ENCODE data around the gene PLK5.

The PLK5 gene

GRCh38 chr19:1549332-1549945 lies 25.6 kb downstream of the PLK5 start:
- no peak overlapping the region for H3K27ac ChIP-seq (ENCODE audit: low read length)
- H3K9ac ChIP-seq (ENCODE audit: low read length in 2 of 2): no peak overlapping the region

DNA sequence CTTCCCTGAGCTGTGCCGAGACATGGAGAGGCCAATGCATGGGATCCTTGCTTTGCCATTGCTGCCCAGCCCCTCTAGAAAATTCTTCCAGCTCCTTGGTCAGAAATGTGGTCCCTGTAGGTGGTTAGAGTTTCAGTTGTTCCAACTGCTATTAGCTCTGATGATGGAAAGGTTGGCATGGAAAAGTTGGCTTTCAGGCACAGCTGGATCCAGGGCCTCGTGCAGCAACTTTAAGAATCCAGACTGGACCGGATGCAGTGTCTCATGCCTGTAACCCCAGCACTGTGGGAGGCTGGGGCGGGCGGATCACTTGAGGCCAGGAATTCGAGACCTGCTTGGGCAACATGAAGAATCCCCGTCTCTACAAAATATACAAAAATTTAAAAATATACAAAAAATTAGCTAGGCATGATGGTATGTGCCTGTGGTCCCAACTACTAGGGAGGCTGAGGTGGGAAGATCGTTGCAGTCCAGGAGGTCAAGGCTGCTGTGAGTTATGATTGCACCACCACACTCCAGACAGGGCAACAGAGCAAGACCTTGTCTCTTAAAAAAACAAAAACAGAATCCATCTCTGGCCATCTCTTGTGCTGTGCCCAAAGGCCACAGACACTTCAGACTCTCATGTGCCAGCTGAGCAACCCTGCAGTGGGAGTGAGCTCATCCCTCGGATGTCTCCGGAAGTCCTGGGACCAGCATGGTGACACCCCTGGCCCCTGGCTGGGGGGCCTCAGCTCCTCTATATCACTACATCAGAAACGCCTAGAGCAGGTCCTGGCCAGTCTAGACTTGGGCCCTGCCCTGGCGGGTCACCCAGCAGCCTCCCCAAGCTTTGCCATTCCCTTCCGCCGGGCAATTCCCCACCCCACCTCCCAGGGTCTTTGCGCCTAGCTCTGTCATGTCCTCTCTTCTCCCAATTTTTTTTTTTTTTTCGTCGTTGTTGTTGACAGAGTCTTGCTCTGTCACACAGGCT lies 27.5 kb downstream of the PLK5 start:
- H3K9ac ChIP-seq (ENCODE audit: low read length in 2 of 2): no peak overlapping the region
- H3K4me3 ChIP-seq (ENCODE audit: low read length in 2 of 2): no peak overlapping the region
- H3K27me3 ChIP-seq (ENCODE audit: control insufficient read depth in 1 of 2, insufficient read depth in 2 of 2, low read length in 2 of 2): no peaks in the 10 kb centered on the region
- no peaks in the 10 kb centered on the region for H3K9me3 ChIP-seq (ENCODE audit: control insufficient read depth in 2 of 2, low read length in 2 of 2)
- no peak overlapping the region for H3K27ac ChIP-seq (ENCODE audit: low read length)
- H3K4me1 ChIP-seq (ENCODE audit: control insufficient read depth, insufficient read depth, low read length): no peaks in the 10 kb centered on the region
- no peaks in the 10 kb centered on the region for H3K36me3 ChIP-seq (ENCODE audit: control insufficient read depth in 2 of 2, insufficient read depth in 2 of 2, low read length in 2 of 2)

More at GRCh38 chr19:1549332-1549945, 25.6 kb downstream of the PLK5 start:
- peaks cover 2% of the 10 kb centered on the region for H3K4me1 ChIP-seq (ENCODE audit: control insufficient read depth, insufficient read depth, low read length)
- H3K4me3 ChIP-seq (ENCODE audit: low read length in 2 of 2): no peak overlapping the region
- H3K36me3 ChIP-seq (ENCODE audit: control insufficient read depth in 2 of 2, insufficient read depth in 2 of 2, low read length in 2 of 2): no peaks in the 10 kb centered on the region
- H3K27me3 ChIP-seq (ENCODE audit: control insufficient read depth in 1 of 2, insufficient read depth in 2 of 2, low read length in 2 of 2): peaks cover 0 to 6% of the 10 kb centered on the region in 2 donors
- no peaks in the 10 kb centered on the region for H3K9me3 ChIP-seq (ENCODE audit: control insufficient read depth in 2 of 2, low read length in 2 of 2)

- Histone ChIP-seq H3K9me3 (ENCODE audit: control insufficient read depth in 2 of 2, low read length in 2 of 2) (no peaks in the 10 kb centered on the region), H3K27me3 (ENCODE audit: control insufficient read depth in 1 of 2, insufficient read depth in 2 of 2, low read length in 2 of 2) (no peaks in the 10 kb centered on the region), H3K4me3 (ENCODE audit: low read length in 2 of 2) (no peak overlapping the region), H3K27ac (ENCODE audit: low read length) (no peak overlapping the region), H3K9ac (ENCODE audit: low read length in 2 of 2) (no peak overlapping the region), H3K4me1 (ENCODE audit: control insufficient read depth, insufficient read depth, low read length) (no peaks in the 10 kb centered on the region), H3K36me3 (ENCODE audit: control insufficient read depth in 2 of 2, insufficient read depth in 2 of 2, low read length in 2 of 2) (no peaks in the 10 kb centered on the region)
Observed at GRCh38 chr19:1553415-1553814, 29.5 kb downstream of the PLK5 start.

DNA sequence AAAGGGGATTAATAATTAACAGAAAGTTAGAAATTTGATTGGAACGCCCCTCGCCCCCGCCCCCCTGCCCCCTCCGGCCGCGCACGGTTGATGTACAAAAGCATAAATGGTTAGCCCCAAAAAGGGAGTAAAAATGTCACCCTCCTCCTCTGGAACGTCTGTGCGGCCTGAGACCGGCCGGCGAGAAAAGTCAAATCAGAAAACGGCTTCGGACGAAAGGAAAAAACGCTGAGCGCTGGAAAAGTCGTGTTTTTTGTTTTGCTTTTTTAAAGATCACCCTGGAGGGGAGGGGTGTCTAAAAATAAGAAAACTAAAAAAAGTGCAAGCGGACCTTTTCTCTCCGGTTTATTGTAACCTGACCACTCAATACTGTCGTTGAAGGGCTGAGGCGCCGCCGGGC lies 31.1 kb downstream of the PLK5 start:
- no peak overlapping the region for H3K4me3 ChIP-seq (ENCODE audit: low read length in 2 of 2)
- no peak overlapping the region for H3K9ac ChIP-seq (ENCODE audit: low read length in 2 of 2)
- no peaks in the 10 kb centered on the region for H3K27me3 ChIP-seq (ENCODE audit: control insufficient read depth in 1 of 2, insufficient read depth in 2 of 2, low read length in 2 of 2)
- no peak overlapping the region for H3K27ac ChIP-seq (ENCODE audit: low read length)
- H3K9me3 ChIP-seq (ENCODE audit: control insufficient read depth in 2 of 2, low read length in 2 of 2): no peaks in the 10 kb centered on the region
- no peaks in the 10 kb centered on the region for H3K36me3 ChIP-seq (ENCODE audit: control insufficient read depth in 2 of 2, insufficient read depth in 2 of 2, low read length in 2 of 2)
- H3K4me1 ChIP-seq (ENCODE audit: control insufficient read depth, insufficient read depth, low read length): no peaks in the 10 kb centered on the region

GRCh38 chr19:1555487-1556389 lies 31.9 kb downstream of the PLK5 start:
- Histone ChIP-seq H3K36me3 (ENCODE audit: control insufficient read depth in 2 of 2, insufficient read depth in 2 of 2, low read length in 2 of 2) (no peaks in the 10 kb centered on the region), H3K27me3 (ENCODE audit: control insufficient read depth in 1 of 2, insufficient read depth in 2 of 2, low read length in 2 of 2) (no peaks in the 10 kb centered on the region), H3K27ac (ENCODE audit: low read length) (no peak overlapping the region), H3K4me1 (ENCODE audit: control insufficient read depth, insufficient read depth, low read length) (no peaks in the 10 kb centered on the region), H3K9ac (ENCODE audit: low read length in 2 of 2) (no peak overlapping the region), H3K9me3 (ENCODE audit: control insufficient read depth in 2 of 2, low read length in 2 of 2) (no peaks in the 10 kb centered on the region), H3K4me3 (ENCODE audit: low read length in 2 of 2) (no peak overlapping the region)

GRCh38 chr19:1556390-1557070 lies 32.7 kb downstream of the PLK5 start:
- H3K27me3 ChIP-seq (ENCODE audit: control insufficient read depth in 1 of 2, insufficient read depth in 2 of 2, low read length in 2 of 2): no peaks in the 10 kb centered on the region
- H3K4me3 ChIP-seq (ENCODE audit: low read length in 2 of 2): no peak overlapping the region
- no peak overlapping the region for H3K9ac ChIP-seq (ENCODE audit: low read length in 2 of 2)
- no peak overlapping the region for H3K27ac ChIP-seq (ENCODE audit: low read length)
- H3K36me3 ChIP-seq (ENCODE audit: control insufficient read depth in 2 of 2, insufficient read depth in 2 of 2, low read length in 2 of 2): no peaks in the 10 kb centered on the region
- H3K9me3 ChIP-seq (ENCODE audit: control insufficient read depth in 2 of 2, low read length in 2 of 2): no peaks in the 10 kb centered on the region
- no peaks in the 10 kb centered on the region for H3K4me1 ChIP-seq (ENCODE audit: control insufficient read depth, insufficient read depth, low read length)

- Histone ChIP-seq H3K27me3 (ENCODE audit: control insufficient read depth in 1 of 2, insufficient read depth in 2 of 2, low read length in 2 of 2) (no peaks in the 10 kb centered on the region), H3K4me1 (ENCODE audit: control insufficient read depth, insufficient read depth, low read length) (no peaks in the 10 kb centered on the region), H3K4me3 (ENCODE audit: low read length in 2 of 2) (no peak overlapping the region), H3K9me3 (ENCODE audit: control insufficient read depth in 2 of 2, low read length in 2 of 2) (no peaks in the 10 kb centered on the region), H3K27ac (ENCODE audit: low read length) (no peak overlapping the region), H3K36me3 (ENCODE audit: control insufficient read depth in 2 of 2, insufficient read depth in 2 of 2, low read length in 2 of 2) (no peaks in the 10 kb centered on the region), H3K9ac (ENCODE audit: low read length in 2 of 2) (no peak overlapping the region)
Observed at GRCh38 chr19:1558552-1558951, 34.7 kb downstream of the PLK5 start.

DNA sequence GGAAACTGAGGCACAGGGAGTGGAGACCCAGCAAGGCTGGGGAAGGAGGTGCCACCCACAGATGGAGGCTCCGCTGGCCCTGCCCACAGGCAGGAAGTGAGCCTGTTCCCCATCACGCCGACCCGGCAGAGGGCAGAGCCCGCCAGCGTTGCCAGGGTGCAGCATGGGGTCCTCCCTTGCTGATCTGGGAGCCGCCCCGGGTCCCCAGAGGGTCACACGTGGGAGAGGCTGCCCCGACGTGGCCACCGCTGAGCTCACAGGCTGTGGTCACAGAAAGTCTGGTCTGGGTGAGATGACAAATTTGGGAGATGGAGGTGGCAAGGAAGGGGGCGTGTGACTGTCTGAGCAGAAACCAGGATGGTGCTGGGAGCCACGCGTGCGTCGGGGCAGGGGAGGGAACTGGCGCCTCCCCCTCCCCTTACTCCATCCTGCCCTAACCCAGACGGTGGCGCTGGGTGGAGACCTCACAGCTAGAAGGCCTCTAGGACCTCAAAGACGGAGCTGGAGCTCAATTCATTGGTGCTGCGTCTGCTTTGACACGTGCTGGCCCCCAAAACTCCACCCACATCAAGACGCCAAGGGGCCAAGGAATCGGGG lies 36.5 kb downstream of the PLK5 start:
- Histone ChIP-seq H3K27me3 (ENCODE audit: control insufficient read depth in 1 of 2, insufficient read depth in 2 of 2, low read length in 2 of 2) (no peaks in the 10 kb centered on the region), H3K9ac (ENCODE audit: low read length in 2 of 2) (no peak overlapping the region), H3K4me1 (ENCODE audit: control insufficient read depth, insufficient read depth, low read length) (no peaks in the 10 kb centered on the region), H3K36me3 (ENCODE audit: control insufficient read depth in 2 of 2, insufficient read depth in 2 of 2, low read length in 2 of 2) (no peaks in the 10 kb centered on the region), H3K9me3 (ENCODE audit: control insufficient read depth in 2 of 2, low read length in 2 of 2) (no peaks in the 10 kb centered on the region), H3K27ac (ENCODE audit: low read length) (no peak overlapping the region), H3K4me3 (ENCODE audit: low read length in 2 of 2) (no peak overlapping the region)

GRCh38 chr19:1561236-1561842 lies 37.5 kb downstream of the PLK5 start:
- no peaks in the 10 kb centered on the region for H3K36me3 ChIP-seq (ENCODE audit: control insufficient read depth in 2 of 2, insufficient read depth in 2 of 2, low read length in 2 of 2)

More at GRCh38 chr19:1561236-1561842, 37.5 kb downstream of the PLK5 start:
- Histone ChIP-seq H3K9me3 (ENCODE audit: control insufficient read depth in 2 of 2, low read length in 2 of 2) (no peaks in the 10 kb centered on the region), H3K9ac (ENCODE audit: low read length in 2 of 2) (no peak overlapping the region), H3K4me1 (ENCODE audit: control insufficient read depth, insufficient read depth, low read length) (peaks cover 3% of the 10 kb centered on the region), H3K27ac (ENCODE audit: low read length) (no peak overlapping the region), H3K27me3 (ENCODE audit: control insufficient read depth in 1 of 2, insufficient read depth in 2 of 2, low read length in 2 of 2) (no peaks in the 10 kb centered on the region), H3K4me3 (ENCODE audit: low read length in 2 of 2) (no peak overlapping the region)
